GM10248 (cell line): ENCODE results near the gene PIK3R5.
"Not testable (repeated sequence)": the region's sequence is repeated elsewhere in the genome, so short reads cannot be mapped to it uniquely, and the experiment has no call there.

Source experiments
- CTCF ChIA-PET: fragments of 300-600 bp; sonication (Branson Sonifier 250); formaldehyde crosslinking; extraction: SDS; loops from one replicate; lab custom pipeline; 2021; ENCODE audit warnings: antibody characterized with exemption; lab: Yijun Ruan, JAX
- POLR2A ChIA-PET: fragments of 350-650 bp; sonication (Branson Sonifier 250); formaldehyde crosslinking; extraction: SDS; loops from one replicate; lab custom pipeline; 2020; ENCODE audit warnings: antibody characterized with exemption; lab: Yijun Ruan, JAX
- DNase-seq: peaks from one replicate; pipeline ENCODE4 v3.0.0; 2012; ENCODE audit errors: extremely low spot score
- TF ChIP-seq, protein P1 (sequence below): IDR thresholded peaks from 2 replicates; pipeline ENCODE4 v1.5.1; 2012; ENCODE audit warnings: mild to moderate bottlenecking, low read depth; ENCODE audit errors: extremely low read depth, missing control alignments, control extremely low read depth

Gene PIK3R5

DNA sequence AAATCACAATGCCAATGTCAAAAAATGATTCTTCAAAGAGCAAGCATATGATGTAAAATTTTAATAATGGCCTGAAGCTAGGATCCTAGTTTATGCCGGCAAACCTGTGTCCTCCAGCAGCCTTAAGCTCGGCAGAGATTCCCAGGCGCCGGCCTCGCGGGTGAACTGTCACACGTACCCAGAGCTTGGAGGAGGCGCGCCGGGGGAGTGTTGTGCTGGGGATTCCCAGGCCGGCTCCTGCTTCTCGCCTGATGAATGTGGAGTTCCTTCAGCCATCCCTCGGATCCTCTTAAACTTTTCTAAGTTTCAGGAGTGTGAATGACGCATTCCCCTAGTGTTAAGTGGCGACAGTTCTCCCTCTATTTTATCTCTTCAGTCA lies 36.7 kb upstream of the PIK3R5 start:
- TF ChIP-seq, protein P1, sequence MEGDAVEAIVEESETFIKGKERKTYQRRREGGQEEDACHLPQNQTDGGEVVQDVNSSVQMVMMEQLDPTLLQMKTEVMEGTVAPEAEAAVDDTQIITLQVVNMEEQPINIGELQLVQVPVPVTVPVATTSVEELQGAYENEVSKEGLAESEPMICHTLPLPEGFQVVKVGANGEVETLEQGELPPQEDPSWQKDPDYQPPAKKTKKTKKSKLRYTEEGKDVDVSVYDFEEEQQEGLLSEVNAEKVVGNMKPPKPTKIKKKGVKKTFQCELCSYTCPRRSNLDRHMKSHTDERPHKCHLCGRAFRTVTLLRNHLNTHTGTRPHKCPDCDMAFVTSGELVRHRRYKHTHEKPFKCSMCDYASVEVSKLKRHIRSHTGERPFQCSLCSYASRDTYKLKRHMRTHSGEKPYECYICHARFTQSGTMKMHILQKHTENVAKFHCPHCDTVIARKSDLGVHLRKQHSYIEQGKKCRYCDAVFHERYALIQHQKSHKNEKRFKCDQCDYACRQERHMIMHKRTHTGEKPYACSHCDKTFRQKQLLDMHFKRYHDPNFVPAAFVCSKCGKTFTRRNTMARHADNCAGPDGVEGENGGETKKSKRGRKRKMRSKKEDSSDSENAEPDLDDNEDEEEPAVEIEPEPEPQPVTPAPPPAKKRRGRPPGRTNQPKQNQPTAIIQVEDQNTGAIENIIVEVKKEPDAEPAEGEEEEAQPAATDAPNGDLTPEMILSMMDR: no peak
- POLR2A ChIA-PET: no interaction called here
- DNase-seq: no peak
- CTCF ChIA-PET: interaction anchor here (0.8 to 2.5 kb wide), 12 partner anchors 10 to 575 kb away, joined by 3 to 15 read pairs (median 5); partner anchors contain the start of gene NTN1

DNA sequence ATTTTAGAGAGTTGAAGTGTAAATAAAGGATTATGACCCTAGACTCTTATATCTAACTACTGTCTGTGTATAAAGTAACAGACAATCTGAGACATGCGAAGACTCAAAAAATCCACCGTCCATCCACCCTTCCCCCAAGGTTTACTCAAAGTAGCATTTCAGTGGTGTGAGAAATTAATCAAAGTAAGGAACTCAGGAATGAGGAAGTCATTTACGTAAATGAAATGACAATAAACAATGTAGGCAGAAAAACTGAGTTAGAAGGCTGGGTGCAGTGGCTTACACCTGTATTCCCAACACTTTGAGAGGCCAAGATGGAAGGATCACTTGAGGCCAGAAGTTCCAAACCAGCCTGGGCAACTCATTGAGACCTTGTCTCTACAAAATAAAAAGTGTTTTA lies 36.1 kb upstream of the PIK3R5 start:
- ChIA-PET POLR2A (no interaction called here), CTCF (interaction anchor here (1.6 to 2.5 kb wide), 3 partner anchors 12 to 107 kb away, joined by 4 to 8 read pairs (median 5); no protein-coding TSS in a partner anchor)
- no peak for DNase-seq
- TF ChIP-seq, protein P1: no peak

DNA sequence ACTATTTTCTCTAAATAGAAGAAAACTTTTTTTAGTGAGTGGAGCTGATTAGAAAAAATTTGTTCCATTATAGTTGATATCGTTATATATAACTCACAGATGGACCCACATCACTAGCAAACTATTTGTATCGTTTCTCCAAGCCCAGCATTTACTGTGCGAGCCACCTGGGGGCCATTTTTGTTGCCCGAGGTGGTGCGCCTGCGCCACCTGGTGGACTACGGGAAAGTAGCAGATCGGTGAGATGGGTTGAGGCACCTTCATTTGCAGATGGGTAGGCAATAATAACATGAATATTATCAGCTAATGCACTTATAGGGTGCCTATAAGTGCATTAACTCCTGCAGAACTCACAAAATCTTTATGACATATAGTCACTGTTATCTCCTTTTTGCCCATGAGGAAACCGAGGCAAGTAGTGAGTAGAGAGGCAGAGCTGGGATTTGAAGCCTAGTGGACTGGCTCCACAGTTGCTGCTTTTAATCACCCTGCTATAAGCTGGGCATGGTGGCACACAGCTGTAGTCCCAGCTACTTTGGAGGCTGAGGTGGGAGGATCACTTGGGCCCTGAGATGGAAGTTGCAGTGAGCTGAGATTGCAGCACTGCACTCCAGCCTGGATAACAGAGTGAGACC lies 32.6 kb upstream of the PIK3R5 start:
- CTCF ChIA-PET: interaction anchor here (0.6 to 5.3 kb wide), 63 partner anchors 9 to 614 kb away, joined by 3 to 75 read pairs (median 4); partner anchors contain the start of genes NTN1, PIK3R5, PIK3R6 and STX8
- TF ChIP-seq, protein P1: peak; percentile 95
- POLR2A ChIA-PET: no interaction called here
- peak; percentile 83 for DNase-seq

DNA sequence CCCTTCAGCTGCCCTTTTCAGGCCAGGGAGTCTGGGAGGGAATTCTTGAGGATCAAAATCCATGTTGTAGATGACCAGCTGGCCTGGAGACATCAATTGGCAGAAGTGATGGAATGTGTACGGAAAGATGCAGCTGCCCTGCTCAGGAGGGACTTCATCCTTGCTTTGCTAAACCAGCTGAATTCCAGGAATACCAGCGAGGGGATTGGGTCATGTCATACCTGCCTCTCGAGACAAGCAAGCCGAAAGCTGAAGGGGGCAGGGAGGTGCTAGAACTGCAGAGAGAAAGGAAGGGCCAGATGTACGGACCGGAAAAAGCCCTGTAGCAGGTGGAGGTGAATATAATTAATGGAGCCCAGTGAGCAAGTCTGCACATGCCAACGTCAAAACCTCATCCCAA lies 30.2 kb upstream of the PIK3R5 start:
- DNase-seq: no peak
- CTCF ChIA-PET: interaction anchor here (0.8 to 5.3 kb wide), 16 partner anchors 10 to 249 kb away, joined by 3 to 75 read pairs (median 4); partner anchors contain the start of gene PIK3R5
- TF ChIP-seq, protein P1: no peak
- POLR2A ChIA-PET: no interaction called here

DNA sequence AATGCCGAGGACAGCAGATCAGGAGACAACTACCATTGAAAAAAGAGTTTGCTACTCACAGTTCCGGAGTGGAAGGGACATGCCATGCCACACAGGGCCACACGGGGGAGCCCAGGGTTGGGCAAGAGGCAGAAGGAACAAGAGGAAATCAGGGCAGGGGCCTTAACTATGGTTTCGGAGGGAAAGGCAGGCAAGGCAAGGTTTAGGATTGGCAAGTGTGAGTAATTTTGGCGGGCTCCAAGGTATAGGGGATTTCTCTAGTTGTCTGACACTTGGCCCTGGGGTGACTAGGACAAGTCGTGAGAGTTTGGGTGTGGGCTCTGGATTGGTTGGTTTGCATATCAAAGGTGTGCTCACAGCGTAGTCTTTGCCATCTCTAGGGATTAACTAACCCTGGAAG lies 28.8 kb upstream of the PIK3R5 start:
- POLR2A ChIA-PET: no interaction called here
- CTCF ChIA-PET: interaction anchor here (1.1 to 5.3 kb wide), 8 partner anchors 9 to 218 kb away, joined by 3 to 75 read pairs (median 18); partner anchors contain the start of gene PIK3R5
- TF ChIP-seq, protein P1: peak; percentile 72
- peak; percentile 67 for DNase-seq

DNA sequence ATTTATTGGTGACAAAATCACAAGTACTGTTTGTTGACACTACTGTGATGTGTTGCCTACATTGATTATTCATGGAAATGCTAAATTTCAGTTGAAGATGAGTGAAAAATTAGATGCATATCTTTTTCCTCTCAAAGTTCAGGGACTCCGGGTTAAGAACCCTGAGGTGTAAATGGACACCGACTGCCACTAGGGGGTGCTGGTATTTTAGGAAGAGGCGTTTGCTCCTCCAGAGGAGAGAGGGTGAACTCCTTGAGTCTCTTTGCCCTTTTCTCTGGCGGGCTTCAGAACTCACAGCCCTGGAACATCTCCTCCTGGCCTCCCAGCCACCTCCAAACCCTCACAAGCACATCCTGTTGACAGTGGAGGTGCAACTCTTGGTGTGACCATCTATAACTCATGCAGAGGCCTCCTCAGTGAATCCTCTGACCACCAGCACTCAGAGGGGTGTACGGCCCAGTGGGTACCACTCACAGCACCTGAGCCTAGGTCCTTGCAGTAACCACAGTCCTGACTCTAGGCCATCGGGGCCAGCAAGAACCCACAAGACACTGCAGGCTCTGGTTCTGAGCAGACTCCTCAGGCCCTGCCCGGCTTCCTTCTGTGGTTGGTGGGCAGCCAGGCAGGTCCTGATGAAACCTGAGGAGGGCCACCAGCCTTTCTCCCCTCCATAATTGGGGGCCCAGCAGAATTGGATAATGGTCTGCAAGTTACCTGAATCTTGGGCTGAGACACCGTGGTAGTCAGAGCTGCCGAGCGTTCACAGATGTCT lies 26.2 kb upstream of the PIK3R5 start:
- peak; percentile 64 for DNase-seq
- TF ChIP-seq, protein P1: peak; percentile 50
- CTCF ChIA-PET: interaction anchor here (0.8 to 1.9 kb wide), 4 partner anchors 11 to 98 kb away, joined by 3 to 7 read pairs (median 4); no protein-coding TSS in a partner anchor
- POLR2A ChIA-PET: no interaction called here

DNA sequence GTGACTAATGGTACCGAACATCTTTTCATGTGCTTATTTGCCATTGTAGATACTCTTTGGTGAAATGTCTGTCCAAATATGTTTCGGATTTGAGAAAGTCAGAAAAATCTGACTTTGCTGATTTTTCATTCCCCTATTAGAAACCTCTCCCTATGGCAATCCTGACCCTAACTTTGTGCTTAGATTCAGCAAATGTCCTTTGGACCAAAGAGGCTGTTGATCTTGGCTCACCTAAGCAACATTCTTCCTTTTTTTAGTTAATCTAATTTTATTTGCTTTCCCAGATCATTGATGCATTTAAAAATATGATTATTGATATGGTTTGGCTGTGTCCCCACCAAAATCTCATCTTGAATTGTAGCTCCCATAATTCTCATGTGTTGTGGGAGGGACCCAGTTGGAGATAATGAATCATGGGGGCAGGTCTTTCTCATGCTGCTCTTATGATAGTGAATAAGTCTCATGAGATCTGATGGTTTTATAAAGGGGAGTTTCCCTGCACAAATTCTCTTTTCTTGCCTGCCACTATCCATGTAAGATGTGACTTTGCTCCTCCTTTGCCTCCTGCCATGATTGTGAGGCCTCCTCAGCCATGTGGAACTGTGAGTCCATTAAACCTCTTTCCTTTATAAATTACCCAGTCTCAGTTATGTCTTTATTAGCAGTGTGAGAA lies 22.9 kb upstream of the PIK3R5 start:
- CTCF ChIA-PET: interaction anchor here (8.7 kb wide), 1 partner anchor 9 kb away, joined by 75 read pairs; no protein-coding TSS in a partner anchor
- DNase-seq, POLR2A ChIA-PET: not testable (repeated sequence)
